ENCODE measurements around the gene ANXA11. TPM values are rescaled to one million over a fixed set of nuclear protein-coding genes. Genes with fewer than 3 reads are reported as not detected.
A peak's percentile ranks its signal among the peaks of the same experiment; 100 is the strongest.
"Not testable (repeated sequence)": the region's sequence is repeated elsewhere in the genome, so short reads cannot be mapped to it uniquely, and the experiment has no call there.

ANXA11 gene
- total RNA-seq, 1 donor from 2014 or later, result 42.7 TPM

GRCh38 chr10:80211786-80212185 is 6.4 kb upstream of the ANXA11 start:
- DNase-seq (ENCODE audit: low spot score) (no peak), ATAC-seq (no peak)

GRCh38 chr10:80210259-80210658 is 4.9 kb upstream of the ANXA11 start:
- DNase-seq (ENCODE audit: low spot score), result no peak
- no peak for ATAC-seq

- ATAC-seq (no peak), DNase-seq (ENCODE audit: low spot score) (no peak)
These were observed 2.5 kb upstream of the ANXA11 start for GRCh38 chr10:80207768-80208370.

GRCh38 chr10:80206277-80206655 is 929 bp upstream of the ANXA11 start:
- ATAC-seq, result no peak

GRCh38 chr10:80204677-80205476 is 460 bp downstream of the ANXA11 start:
- DNase-seq (ENCODE audit: low spot score) (peak; percentile 58), ATAC-seq (peak; percentile 32)

More at GRCh38 chr10:80206277-80206655, 929 bp upstream of the ANXA11 start:
- no peak for DNase-seq (ENCODE audit: low spot score)

GRCh38 chr10:80203835-80204676 is 1.3 kb downstream of the ANXA11 start:
- peak; percentile 56 for ATAC-seq
- peak; percentile 64 for DNase-seq (ENCODE audit: low spot score)

- ATAC-seq (peak; percentile 41), DNase-seq (ENCODE audit: low spot score) (peak; percentile 68)
These were observed 2.2 kb downstream of the ANXA11 start for GRCh38 chr10:80202934-80203834.

- ATAC-seq; DNase-seq (ENCODE audit: low spot score): not testable (repeated sequence)
These were observed 2.8 kb downstream of the ANXA11 start for GRCh38 chr10:80202530-80202929.

GRCh38 chr10:80201608-80202141 is 3.7 kb downstream of the ANXA11 start:
- ATAC-seq, result no peak
- DNase-seq (ENCODE audit: low spot score), result no peak

GRCh38 chr10:80200687-80201086 is 4.7 kb downstream of the ANXA11 start:
- DNase-seq (ENCODE audit: low spot score) (no peak), ATAC-seq (no peak)

GRCh38 chr10:80200259-80200658 is 5.1 kb downstream of the ANXA11 start:
- DNase-seq (ENCODE audit: low spot score) (no peak), ATAC-seq (no peak)

GRCh38 chr10:80199828-80200227 is 5.5 kb downstream of the ANXA11 start:
- DNase-seq (ENCODE audit: low spot score) (no peak), ATAC-seq (no peak)

- ATAC-seq (no peak), DNase-seq (ENCODE audit: low spot score) (no peak)
These were observed 7.1 kb downstream of the ANXA11 start for GRCh38 chr10:80197972-80198916.

- ATAC-seq (no peak), DNase-seq (ENCODE audit: low spot score) (no peak)
These were observed 8.4 kb downstream of the ANXA11 start for GRCh38 chr10:80196950-80197315.

- ATAC-seq (peak; percentile 91), DNase-seq (ENCODE audit: low spot score) (peak; percentile 90)
These were observed 8.9 kb downstream of the ANXA11 start for GRCh38 chr10:80196270-80196949.

GRCh38 chr10:80195046-80195574 is 10.2 kb downstream of the ANXA11 start:
- ATAC-seq (no peak), DNase-seq (ENCODE audit: low spot score) (no peak)

- DNase-seq (ENCODE audit: low spot score), result no peak
- ATAC-seq, result no peak
These were observed 10.8 kb downstream of the ANXA11 start for GRCh38 chr10:80194373-80195045.

- DNase-seq (ENCODE audit: low spot score) (no peak), ATAC-seq (no peak)
These were observed 12.8 kb downstream of the ANXA11 start for GRCh38 chr10:80192553-80192952.
